GM10248 (cell line): Measurements from ENCODE around the gene PHETA1.
"Not testable (repeated sequence)": the region's sequence is repeated elsewhere in the genome, so short reads cannot be mapped to it uniquely, and the experiment has no call there.

Experiments
- CTCF ChIA-PET: fragments of 300-600 bp; sonication (Branson Sonifier 250); formaldehyde crosslinking; extraction: SDS; loops from one replicate; lab custom pipeline; 2021; ENCODE audit warnings: antibody characterized with exemption; lab: Yijun Ruan, JAX
- POLR2A ChIA-PET: fragments of 350-650 bp; sonication (Branson Sonifier 250); formaldehyde crosslinking; extraction: SDS; loops from one replicate; lab custom pipeline; 2020; ENCODE audit warnings: antibody characterized with exemption; lab: Yijun Ruan, JAX
- DNase-seq: peaks from one replicate; pipeline ENCODE4 v3.0.0; 2012; ENCODE audit errors: extremely low spot score
- TF ChIP-seq, protein P1 (sequence below): IDR thresholded peaks from 2 replicates; pipeline ENCODE4 v1.5.1; 2012; ENCODE audit warnings: mild to moderate bottlenecking, low read depth; ENCODE audit errors: extremely low read depth, missing control alignments, control extremely low read depth

The PHETA1 gene

DNA sequence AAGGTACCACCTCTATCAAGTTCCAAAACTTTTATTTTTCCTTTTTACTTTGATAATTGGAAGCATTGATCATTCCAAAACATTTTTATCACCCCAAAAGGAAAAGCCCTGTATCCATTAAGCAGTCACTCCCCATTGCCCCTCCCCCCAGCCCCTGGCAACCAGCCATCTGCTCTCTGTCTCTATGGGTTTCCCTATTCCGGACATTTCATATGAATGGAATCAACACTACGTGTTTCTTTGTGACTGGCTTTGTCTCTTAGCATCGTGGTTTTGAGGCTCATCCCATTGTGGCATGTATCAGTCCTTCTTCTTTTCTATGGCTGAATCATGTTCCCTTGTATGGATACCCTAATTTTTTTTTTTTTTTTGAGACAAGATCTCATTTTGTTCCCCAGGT is 18.0 kb upstream of the PHETA1 start:
- ChIA-PET POLR2A (no interaction called here), CTCF (interaction anchor here (1.7 to 3.4 kb wide), 2 partner anchors 9 to 65 kb away, joined by 9 to 28 read pairs; no protein-coding TSS in a partner anchor)
- TF ChIP-seq, protein P1, sequence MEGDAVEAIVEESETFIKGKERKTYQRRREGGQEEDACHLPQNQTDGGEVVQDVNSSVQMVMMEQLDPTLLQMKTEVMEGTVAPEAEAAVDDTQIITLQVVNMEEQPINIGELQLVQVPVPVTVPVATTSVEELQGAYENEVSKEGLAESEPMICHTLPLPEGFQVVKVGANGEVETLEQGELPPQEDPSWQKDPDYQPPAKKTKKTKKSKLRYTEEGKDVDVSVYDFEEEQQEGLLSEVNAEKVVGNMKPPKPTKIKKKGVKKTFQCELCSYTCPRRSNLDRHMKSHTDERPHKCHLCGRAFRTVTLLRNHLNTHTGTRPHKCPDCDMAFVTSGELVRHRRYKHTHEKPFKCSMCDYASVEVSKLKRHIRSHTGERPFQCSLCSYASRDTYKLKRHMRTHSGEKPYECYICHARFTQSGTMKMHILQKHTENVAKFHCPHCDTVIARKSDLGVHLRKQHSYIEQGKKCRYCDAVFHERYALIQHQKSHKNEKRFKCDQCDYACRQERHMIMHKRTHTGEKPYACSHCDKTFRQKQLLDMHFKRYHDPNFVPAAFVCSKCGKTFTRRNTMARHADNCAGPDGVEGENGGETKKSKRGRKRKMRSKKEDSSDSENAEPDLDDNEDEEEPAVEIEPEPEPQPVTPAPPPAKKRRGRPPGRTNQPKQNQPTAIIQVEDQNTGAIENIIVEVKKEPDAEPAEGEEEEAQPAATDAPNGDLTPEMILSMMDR: no peak
- no peak for DNase-seq

DNA sequence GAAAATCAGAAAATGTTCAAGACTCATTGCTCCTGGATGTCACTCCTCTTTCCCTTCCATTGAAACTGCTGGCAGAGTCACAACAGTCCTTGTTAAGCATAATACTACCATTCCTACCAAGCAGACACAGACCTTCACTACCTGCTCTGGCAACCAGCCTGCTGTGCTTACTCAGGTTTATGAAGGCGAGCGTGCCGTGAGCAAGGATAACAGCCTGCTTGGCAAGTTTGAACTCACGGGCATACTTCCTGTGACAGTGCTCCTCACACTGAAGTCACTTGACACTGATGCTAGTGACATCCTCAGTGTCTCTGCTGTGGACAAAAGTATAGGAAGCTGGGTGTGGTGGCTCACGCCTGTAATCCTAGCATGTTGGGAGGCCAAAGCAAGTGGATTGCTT is 15.7 kb upstream of the PHETA1 start:
- TF ChIP-seq, protein P1: no peak
- POLR2A ChIA-PET: no interaction called here
- CTCF ChIA-PET: interaction anchor here (3.4 kb wide), 1 partner anchor 11 kb away, joined by 28 read pairs; no protein-coding TSS in a partner anchor
- no peak for DNase-seq

DNA sequence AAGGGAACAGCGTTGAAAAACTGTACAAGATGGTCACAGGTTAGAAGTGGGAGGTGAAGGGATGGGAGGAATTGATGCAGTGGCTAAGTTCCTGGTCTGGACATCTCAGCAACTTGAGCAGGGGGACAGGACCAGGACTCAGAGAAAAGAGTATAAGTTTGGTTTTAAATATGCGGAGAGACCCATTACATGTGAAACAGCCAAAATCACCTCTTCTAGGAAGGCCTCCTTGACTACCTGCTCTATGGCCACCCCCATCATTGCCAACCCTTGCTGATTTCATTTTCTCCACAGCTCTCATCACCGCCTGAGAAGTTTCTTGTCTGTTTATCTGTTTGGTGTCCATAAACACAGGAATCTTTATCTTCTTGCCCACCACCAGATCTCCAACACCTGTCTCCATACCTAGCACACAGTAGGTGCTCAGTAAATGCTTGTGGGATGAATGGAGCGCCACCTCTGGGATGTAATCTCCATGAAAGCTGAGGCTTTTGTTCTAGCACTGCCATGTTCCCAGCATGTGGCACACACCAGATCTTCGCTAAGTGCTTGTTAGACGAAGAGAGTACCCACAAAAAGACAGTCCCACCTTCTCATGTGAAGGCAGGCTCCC is 11.2 kb upstream of the PHETA1 start:
- POLR2A ChIA-PET: no interaction called here
- TF ChIP-seq, protein P1: no peak
- CTCF ChIA-PET: interaction anchor here (1.4 kb wide), 1 partner anchor 17 kb away, joined by 4 read pairs; no protein-coding TSS in a partner anchor
- no peak for DNase-seq

DNA sequence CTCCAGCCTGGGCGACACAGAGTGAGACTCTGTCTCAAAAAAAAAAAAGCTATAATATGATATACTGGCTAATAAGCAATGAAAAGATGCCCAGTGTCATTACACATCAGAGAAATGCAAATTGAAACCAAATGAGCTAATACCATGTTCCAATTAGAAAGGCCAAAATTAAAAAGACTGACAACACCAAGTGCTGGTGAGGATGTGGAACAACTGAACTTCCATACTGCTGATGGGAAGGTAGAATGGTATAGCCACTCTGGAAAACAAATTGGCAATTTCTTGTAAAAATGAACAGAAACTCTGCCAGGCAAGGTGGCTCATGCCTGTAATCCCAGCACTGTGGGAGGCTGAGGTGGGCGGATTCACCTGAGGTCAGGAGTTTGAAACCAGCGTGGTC is 8.5 kb upstream of the PHETA1 start:
- ChIA-PET POLR2A (no interaction called here), CTCF (interaction anchor here (1.9 to 2.2 kb wide), 2 partner anchors 9 to 19 kb away, joined by 5 to 10 read pairs; no protein-coding TSS in a partner anchor)
- TF ChIP-seq, protein P1: no peak

DNA sequence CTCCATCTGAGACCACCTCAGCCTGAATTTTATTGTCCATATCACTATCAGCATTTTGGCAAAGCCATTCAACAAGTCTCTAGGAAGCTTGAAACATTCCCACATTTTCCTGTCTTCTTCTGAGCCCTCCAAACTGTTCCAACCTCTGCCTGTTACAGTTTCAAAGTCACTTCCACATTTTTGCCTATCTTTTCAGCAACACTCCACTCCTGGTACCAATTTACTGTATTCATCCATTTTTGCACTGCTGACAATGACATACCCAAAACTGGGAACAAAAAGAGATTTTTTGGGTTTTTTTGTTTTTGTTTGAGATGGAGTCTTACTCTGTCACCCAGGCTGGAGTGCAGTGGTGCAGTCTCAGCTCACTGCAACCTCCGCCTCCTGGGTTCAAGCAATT is 4.3 kb upstream of the PHETA1 start:
- POLR2A ChIA-PET, DNase-seq, CTCF ChIA-PET: not testable (repeated sequence)

More for the DNA sequence above, 8.5 kb upstream of the PHETA1 start:
- no peak for DNase-seq

DNA sequence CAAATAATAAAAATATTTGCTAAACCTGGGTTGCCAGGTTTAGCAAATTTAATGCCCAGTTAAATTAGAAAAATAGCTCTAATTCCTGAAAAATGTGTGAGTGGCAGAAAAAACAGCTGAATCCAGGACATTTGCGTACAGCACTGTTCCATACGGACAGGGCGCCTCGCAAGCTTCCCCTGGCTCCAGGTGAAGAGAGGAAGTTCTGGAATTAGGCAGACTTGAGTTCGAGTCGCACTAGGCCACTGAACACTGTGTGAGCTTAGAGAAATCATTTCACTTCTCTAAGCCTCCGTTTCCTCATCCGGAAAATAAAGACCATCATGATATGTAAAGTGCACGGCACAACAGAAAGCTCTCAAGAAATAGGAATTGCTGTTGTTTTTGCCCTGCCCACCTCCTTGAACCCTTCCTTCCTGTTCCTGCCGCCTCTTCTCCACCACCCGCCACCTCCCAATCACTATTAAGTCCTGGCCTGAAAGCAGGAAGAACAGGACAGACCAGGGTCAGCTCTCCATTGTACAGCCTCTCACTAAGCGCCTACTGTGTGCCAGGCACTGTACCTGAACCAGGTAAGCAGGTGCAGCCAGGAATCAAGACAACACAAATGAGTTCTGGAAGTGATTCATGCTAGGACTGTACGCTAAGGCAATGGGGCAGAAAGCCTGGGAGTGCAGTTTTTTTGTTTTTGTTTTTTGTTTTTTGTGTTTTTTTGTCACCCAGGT is 763 bp upstream of the PHETA1 start:
- ChIA-PET CTCF (interaction anchor here (1.2 to 3.9 kb wide), 4 partner anchors 11 to 158 kb away, joined by 3 to 30 read pairs (median 12); no protein-coding TSS in a partner anchor), POLR2A (no interaction called here)
- no peak for DNase-seq
- TF ChIP-seq, protein P1: no peak
